ENCODE measurements around the gene BTG4. TPM values are rescaled to one million over a fixed set of nuclear protein-coding genes. Genes with fewer than 3 reads are reported as not detected.
A peak's percentile ranks its signal among the peaks of the same experiment; 100 is the strongest.

BTG4 gene
- total RNA-seq, 1 donor from 2014 or later = not detected

DNA sequence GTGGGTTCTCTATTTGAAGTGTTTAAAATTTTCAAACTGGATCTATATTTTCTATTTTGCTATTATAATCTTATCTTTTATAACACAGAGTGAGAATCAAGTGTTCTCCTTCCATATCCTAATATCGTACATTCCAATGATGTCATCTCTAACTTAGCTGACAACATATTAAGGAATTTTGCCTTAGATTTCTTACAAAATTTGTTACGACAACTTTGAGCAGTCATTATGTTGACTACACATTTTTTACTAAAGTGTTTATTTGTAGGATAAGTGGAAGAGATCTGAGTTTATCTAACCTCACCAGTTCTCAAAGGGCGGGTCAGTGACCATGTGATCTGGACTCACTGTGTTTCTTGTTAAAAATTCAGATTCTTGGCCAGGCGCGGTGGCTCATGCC is 12.7 kb downstream of the BTG4 start:
- Mint-ChIP-seq H3K27ac (ENCODE audit: unreplicated experiment) (no peak overlapping the region), H3K36me3 (ENCODE audit: low read depth) (no peaks in the 10 kb centered on the region), H3K4me3 (no peak overlapping the region), H3K4me1 (no peaks in the 10 kb centered on the region), H3K27me3 (ENCODE audit: low read depth) (peaks cover 18% of the 10 kb centered on the region), H3K9me3 (no peaks in the 10 kb centered on the region)
- DNase-seq (ENCODE audit: low read depth, low spot score) = no peak
- TF ChIP-seq, protein P1, sequence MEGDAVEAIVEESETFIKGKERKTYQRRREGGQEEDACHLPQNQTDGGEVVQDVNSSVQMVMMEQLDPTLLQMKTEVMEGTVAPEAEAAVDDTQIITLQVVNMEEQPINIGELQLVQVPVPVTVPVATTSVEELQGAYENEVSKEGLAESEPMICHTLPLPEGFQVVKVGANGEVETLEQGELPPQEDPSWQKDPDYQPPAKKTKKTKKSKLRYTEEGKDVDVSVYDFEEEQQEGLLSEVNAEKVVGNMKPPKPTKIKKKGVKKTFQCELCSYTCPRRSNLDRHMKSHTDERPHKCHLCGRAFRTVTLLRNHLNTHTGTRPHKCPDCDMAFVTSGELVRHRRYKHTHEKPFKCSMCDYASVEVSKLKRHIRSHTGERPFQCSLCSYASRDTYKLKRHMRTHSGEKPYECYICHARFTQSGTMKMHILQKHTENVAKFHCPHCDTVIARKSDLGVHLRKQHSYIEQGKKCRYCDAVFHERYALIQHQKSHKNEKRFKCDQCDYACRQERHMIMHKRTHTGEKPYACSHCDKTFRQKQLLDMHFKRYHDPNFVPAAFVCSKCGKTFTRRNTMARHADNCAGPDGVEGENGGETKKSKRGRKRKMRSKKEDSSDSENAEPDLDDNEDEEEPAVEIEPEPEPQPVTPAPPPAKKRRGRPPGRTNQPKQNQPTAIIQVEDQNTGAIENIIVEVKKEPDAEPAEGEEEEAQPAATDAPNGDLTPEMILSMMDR (conservative IDR thresholded peaks at IDR 0.05) = no peak

DNA sequence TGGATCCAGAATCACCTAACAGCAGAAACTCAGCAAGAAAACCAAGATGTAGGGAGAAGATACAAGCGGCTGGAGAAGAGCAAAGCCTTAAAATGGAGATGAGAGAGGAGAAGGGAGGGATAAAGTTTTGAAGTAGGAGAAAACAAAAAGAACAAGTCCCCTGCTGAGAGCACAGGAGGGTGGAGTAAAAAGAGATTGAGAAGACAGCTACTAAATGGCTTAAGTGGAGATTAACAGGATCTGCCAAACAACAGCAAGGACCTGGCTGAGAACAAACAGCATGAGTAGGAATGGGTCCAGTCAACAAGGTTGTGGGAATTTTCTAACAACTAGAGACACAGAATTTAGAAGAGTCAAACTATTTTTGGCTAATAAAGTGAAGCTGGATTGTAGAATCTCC is 18.1 kb downstream of the BTG4 start:
- TF ChIP-seq, protein P1 (conservative IDR thresholded peaks at IDR 0.05) = no peak
- DNase-seq (ENCODE audit: low read depth, low spot score) = no peak
- H3K27ac Mint-ChIP-seq (ENCODE audit: unreplicated experiment) = no peak overlapping the region
- H3K4me3 Mint-ChIP-seq = no peak overlapping the region
- H3K9me3 Mint-ChIP-seq = no peaks in the 10 kb centered on the region
- no peaks in the 10 kb centered on the region for H3K36me3 Mint-ChIP-seq (ENCODE audit: low read depth)
- H3K27me3 Mint-ChIP-seq (ENCODE audit: low read depth) = peaks cover 12% of the 10 kb centered on the region
- H3K4me1 Mint-ChIP-seq = no peaks in the 10 kb centered on the region

DNA sequence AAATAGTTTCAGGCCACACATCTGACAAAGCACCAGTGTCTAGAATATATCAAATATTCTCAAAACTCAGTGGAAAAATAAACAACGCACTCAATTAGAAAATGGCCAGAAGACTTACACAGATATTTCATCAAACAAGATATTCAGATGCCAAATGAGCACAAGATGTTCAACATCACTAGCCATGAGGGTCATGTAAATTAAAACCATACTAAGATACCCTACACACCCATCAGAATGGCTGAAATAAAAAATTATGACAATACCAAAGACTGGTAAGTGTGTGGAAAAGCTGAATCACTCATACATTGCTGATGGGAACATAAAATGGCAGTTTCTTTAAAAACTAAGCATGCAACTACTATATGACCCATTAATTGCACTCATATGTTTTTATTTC is 21.7 kb downstream of the BTG4 start:
- TF ChIP-seq, protein P1 (conservative IDR thresholded peaks at IDR 0.05) = no peak
- Mint-ChIP-seq H3K27ac (ENCODE audit: unreplicated experiment) (no peak overlapping the region), H3K27me3 (ENCODE audit: low read depth) (peaks cover 8% of the 10 kb centered on the region), H3K4me3 (no peak overlapping the region), H3K9me3 (peaks cover 12% of the 10 kb centered on the region), H3K36me3 (ENCODE audit: low read depth) (peaks cover 8% of the 10 kb centered on the region), H3K4me1 (no peaks in the 10 kb centered on the region)
- DNase-seq (ENCODE audit: low read depth, low spot score) = no peak

DNA sequence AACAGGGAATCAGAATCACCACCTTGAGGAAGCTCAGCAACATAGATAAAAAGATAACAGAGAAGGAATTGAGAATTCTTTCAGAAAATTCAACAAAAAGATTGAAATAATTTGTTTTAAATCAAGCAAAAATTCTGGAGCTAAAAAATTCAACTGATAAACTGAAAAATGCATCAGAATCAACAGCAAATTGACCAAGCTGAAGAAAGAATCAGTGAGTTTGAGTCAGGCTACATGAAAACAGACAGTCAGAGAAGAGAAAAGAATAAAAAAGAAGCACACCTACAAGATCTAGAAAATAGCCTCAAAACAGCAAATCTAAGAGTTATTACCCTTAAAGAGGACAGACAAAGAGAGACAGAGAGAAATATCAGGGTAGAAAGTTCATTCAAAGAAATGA is 28.8 kb downstream of the BTG4 start:
- Mint-ChIP-seq H3K4me1 (no peaks in the 10 kb centered on the region), H3K9me3 (peaks cover 21% of the 10 kb centered on the region), H3K4me3 (no peak overlapping the region), H3K27ac (ENCODE audit: unreplicated experiment) (no peak overlapping the region), H3K36me3 (ENCODE audit: low read depth) (peaks cover 20% of the 10 kb centered on the region), H3K27me3 (ENCODE audit: low read depth) (peaks cover 6% of the 10 kb centered on the region)
- no peak for DNase-seq (ENCODE audit: low read depth, low spot score)
- TF ChIP-seq, protein P1 (conservative IDR thresholded peaks at IDR 0.05) = no peak

DNA sequence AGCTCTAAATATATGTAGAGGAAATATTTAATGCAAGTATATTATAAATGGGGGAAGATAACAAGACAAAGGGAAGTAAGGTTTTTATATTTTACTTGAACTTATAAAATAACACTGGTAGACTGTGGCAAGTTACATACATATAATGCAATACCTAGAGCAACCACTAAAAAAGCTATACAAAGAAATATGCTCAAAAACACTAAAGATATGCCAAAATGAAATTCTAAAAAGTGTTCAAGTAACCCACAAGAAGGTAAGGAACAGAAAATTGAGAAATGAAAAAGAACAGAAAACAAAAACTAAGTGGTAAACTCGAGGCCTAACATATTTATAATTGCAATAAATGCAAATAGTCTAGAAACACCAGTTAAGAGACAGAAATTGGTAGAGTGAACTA is 32.5 kb downstream of the BTG4 start:
- H3K27ac Mint-ChIP-seq (ENCODE audit: unreplicated experiment) = no peak overlapping the region
- peaks cover 10% of the 10 kb centered on the region for H3K9me3 Mint-ChIP-seq
- no peak for DNase-seq (ENCODE audit: low read depth, low spot score)
- no peak overlapping the region for H3K4me3 Mint-ChIP-seq
- H3K36me3 Mint-ChIP-seq (ENCODE audit: low read depth) = peaks cover 12% of the 10 kb centered on the region
- TF ChIP-seq, protein P1 (conservative IDR thresholded peaks at IDR 0.05) = peak; percentile 42
- H3K27me3 Mint-ChIP-seq (ENCODE audit: low read depth) = no peaks in the 10 kb centered on the region
- no peaks in the 10 kb centered on the region for H3K4me1 Mint-ChIP-seq

DNA sequence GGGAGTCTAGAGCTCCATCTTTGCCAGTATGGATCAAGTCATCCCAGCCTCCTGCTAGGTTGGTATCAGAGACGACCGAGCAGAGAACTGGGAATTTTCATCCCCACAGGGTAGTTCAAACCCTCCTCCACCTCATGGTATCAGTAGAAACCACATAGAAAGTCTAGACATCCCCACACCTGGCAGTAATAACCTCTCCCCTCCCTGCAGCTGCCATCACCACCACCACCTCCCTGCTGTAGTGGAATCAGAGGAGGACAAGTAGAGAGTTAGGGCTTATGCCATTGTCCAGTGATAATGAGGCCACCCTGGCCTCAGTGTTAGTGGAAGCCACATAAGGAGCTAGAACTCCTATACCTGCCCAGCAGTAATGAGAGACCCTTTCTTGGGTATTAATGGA is 34.3 kb downstream of the BTG4 start:
- H3K9me3 Mint-ChIP-seq = peaks cover 9% of the 10 kb centered on the region
- no peak for DNase-seq (ENCODE audit: low read depth, low spot score)
- peaks cover 5% of the 10 kb centered on the region for H3K36me3 Mint-ChIP-seq (ENCODE audit: low read depth)
- TF ChIP-seq, protein P1 (conservative IDR thresholded peaks at IDR 0.05) = no peak
- H3K27ac Mint-ChIP-seq (ENCODE audit: unreplicated experiment) = no peak overlapping the region
- no peak overlapping the region for H3K4me3 Mint-ChIP-seq
- no peaks in the 10 kb centered on the region for H3K4me1 Mint-ChIP-seq
- H3K27me3 Mint-ChIP-seq (ENCODE audit: low read depth) = no peaks in the 10 kb centered on the region
